Activated gamma-delta T cell treated with Interleukin-2 at 50 U/mL for 16 hours (primary cell): ENCODE results near the gene BCL11B.

Experiments used
- DNase-seq: peaks from one replicate; pipeline ENCODE4 v3.0.0-alpha.2; 2020

Gene BCL11B

GRCh38 chr14:99177046-99177655, 94.8 kb downstream of the BCL11B start:
- DNase-seq = no peak

GRCh38 chr14:99176156-99176945, 95.6 kb downstream of the BCL11B start:
- no peak for DNase-seq

- DNase-seq = no peak
Observed at GRCh38 chr14:99175331-99176155, 96.5 kb downstream of the BCL11B start.

GRCh38 chr14:99174770-99175319, 97.2 kb downstream of the BCL11B start:
- no peak for DNase-seq

- DNase-seq = no peak
Observed at GRCh38 chr14:99174081-99174769, 97.8 kb downstream of the BCL11B start.

- no peak for DNase-seq
Observed at GRCh38 chr14:99173506-99173905, 98.5 kb downstream of the BCL11B start.

- DNase-seq = no peak
Observed at GRCh38 chr14:99173086-99173485, 98.9 kb downstream of the BCL11B start.

GRCh38 chr14:99171396-99171795, 100.6 kb downstream of the BCL11B start:
- no peak for DNase-seq

- DNase-seq = no peak
Observed at GRCh38 chr14:99169776-99170356, 102.1 kb downstream of the BCL11B start.

- no peak for DNase-seq
Observed at GRCh38 chr14:99168330-99168729, 103.7 kb downstream of the BCL11B start.

- no peak for DNase-seq
Observed at GRCh38 chr14:99166506-99166905, 105.5 kb downstream of the BCL11B start.

GRCh38 chr14:99164712-99165111, 107.3 kb downstream of the BCL11B start:
- no peak for DNase-seq

GRCh38 chr14:99163446-99163845, 108.6 kb downstream of the BCL11B start:
- no peak for DNase-seq

GRCh38 chr14:99159341-99160340, 112.4 kb downstream of the BCL11B start:
- no peak for DNase-seq

GRCh38 chr14:99158646-99159165, 113.3 kb downstream of the BCL11B start:
- DNase-seq = no peak

- DNase-seq = no peak
Observed at GRCh38 chr14:99158150-99158549, 113.8 kb downstream of the BCL11B start.

- no peak for DNase-seq
Observed at GRCh38 chr14:99157676-99158075, 114.3 kb downstream of the BCL11B start.

- no peak for DNase-seq
Observed at GRCh38 chr14:99157246-99157645, 114.8 kb downstream of the BCL11B start.

- no peak for DNase-seq
Observed at GRCh38 chr14:99156814-99157213, 115.2 kb downstream of the BCL11B start.

GRCh38 chr14:99156090-99156425, 115.9 kb downstream of the BCL11B start:
- DNase-seq = no peak
